HL-60 (cell line): Measurements from ENCODE around the gene PCGF2.

Experiments
- GABPA ChIP-seq: IDR thresholded peaks from 2 replicates; pipeline ENCODE4 v1.6.1; 2012; ENCODE audit warnings: low read depth
- TF ChIP-seq, protein P1 (sequence below): IDR thresholded peaks from one replicate; pipeline ENCODE4 v1.5.1; 2011; ENCODE audit warnings: low read length, control low read depth, inconsistent platforms; ENCODE audit not compliant: insufficient read depth

DNA sequence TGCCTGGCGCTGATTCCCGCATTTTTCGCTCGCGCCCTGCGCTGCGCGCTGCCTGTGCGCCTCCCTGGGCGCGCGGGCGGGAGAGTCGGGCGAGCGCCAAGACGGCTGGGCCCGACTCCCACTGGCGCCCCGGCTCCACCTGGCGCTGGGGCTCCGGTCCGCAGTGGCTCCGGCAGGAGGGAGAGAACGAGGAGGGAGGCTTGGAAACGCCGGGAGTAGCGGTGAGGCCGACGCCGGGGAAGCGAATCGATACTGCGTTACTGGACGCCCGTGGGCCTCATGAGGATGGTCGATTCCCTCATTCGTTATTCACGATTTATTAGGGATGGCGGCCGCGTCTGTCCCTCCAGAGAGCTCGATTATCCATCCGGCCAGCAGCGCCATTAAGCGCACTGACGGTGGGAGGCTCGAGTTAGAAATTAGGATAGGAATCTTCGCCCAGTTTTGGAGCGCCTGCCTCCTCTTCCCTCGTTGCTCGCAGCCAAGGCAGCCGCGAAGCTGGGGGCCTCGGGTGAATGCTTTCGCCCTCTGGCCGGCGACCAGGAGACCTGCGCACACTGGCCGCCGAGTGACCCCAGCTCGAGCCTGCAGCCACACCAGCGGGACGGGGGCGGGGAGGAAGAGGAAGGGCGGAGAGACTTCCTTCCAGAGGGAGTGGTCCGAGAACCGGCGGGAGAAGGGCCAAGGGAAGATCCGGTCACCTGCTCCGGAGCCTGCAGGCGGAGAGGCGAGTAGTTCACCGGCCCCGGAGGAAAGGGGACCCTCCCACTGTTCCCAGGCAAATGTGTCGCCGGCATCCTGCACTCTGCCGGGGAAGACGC, 1.3 kb upstream of the PCGF2 start:
- no peak for TF ChIP-seq GABPA
- TF ChIP-seq, protein P1, sequence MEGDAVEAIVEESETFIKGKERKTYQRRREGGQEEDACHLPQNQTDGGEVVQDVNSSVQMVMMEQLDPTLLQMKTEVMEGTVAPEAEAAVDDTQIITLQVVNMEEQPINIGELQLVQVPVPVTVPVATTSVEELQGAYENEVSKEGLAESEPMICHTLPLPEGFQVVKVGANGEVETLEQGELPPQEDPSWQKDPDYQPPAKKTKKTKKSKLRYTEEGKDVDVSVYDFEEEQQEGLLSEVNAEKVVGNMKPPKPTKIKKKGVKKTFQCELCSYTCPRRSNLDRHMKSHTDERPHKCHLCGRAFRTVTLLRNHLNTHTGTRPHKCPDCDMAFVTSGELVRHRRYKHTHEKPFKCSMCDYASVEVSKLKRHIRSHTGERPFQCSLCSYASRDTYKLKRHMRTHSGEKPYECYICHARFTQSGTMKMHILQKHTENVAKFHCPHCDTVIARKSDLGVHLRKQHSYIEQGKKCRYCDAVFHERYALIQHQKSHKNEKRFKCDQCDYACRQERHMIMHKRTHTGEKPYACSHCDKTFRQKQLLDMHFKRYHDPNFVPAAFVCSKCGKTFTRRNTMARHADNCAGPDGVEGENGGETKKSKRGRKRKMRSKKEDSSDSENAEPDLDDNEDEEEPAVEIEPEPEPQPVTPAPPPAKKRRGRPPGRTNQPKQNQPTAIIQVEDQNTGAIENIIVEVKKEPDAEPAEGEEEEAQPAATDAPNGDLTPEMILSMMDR = no peak
